CD14-positive monocyte (primary cell): Measurements from ENCODE around the gene SLIT3. TPM values are rescaled to one million over a fixed set of nuclear protein-coding genes. Genes with fewer than 3 reads are reported as not detected.

Experiments
- DNase-seq, 3 donors: peaks; one replicate each; pipeline ENCODE4 v3.0.0-alpha.2; 2011 to 2022
- H2AFZ ChIP-seq: 2 replicates; pipeline ENCODE4 v1.6.0; 2012; ENCODE audit warnings: mild to moderate bottlenecking, low read depth, low read length, inconsistent platforms; ENCODE audit not compliant: insufficient read depth, poor library complexity, severe bottlenecking
- H3K27ac ChIP-seq, 2 donors: 1 replicate in 1 of 2; 2 replicates in 1 of 2; pipeline ENCODE4 v1.5.1; 2012 to 2013; ENCODE audit warnings: low read length in 2 of 2, control low read depth in 1 of 2, inconsistent platforms in 1 of 2, low read depth in 1 of 2, mild to moderate bottlenecking in 1 of 2
- H3K27me3 ChIP-seq, 2 donors: one replicate each; pipeline versions ENCODE4 v1.6.0 to v1.6.1; 2011 to 2013; ENCODE audit warnings: low read length in 2 of 2; ENCODE audit not compliant: control insufficient read depth in 2 of 2, insufficient read depth in 2 of 2
- H3K36me3 ChIP-seq, 2 donors: replicated peaks in 1 of 2; 1 replicate in 1 of 2; 2 replicates in 1 of 2; pipeline versions ENCODE4 v1.5.1 to v1.6.1; 2012 to 2013; ENCODE audit warnings: low read length in 2 of 2, control low read depth in 1 of 2, inconsistent platforms in 1 of 2, mild to moderate bottlenecking in 1 of 2; ENCODE audit not compliant: insufficient read depth in 2 of 2, control insufficient read depth in 1 of 2
- H3K4me1 ChIP-seq, 2 donors: 1 replicate in 1 of 2; 2 replicates in 1 of 2; pipeline versions ENCODE4 v1.5.1 to v1.6.1; 2012 to 2013; ENCODE audit warnings: low read length in 2 of 2, control low read depth in 1 of 2, inconsistent platforms in 1 of 2, mild to moderate bottlenecking in 1 of 2, moderate library complexity in 1 of 2; ENCODE audit not compliant: insufficient read depth in 2 of 2, control insufficient read depth in 1 of 2
- H3K4me2 ChIP-seq: replicated peaks from 2 replicates; pipeline ENCODE3; 2012; ENCODE audit warnings: low read length, moderate library complexity, mild to moderate bottlenecking; ENCODE audit not compliant: poor library complexity, severe bottlenecking; ENCODE audit errors: extremely low read depth
- H3K4me3 ChIP-seq, 3 experiments: fragments of 200-600 bp in 1 of 3; sonication (generic) in 1 of 3; replicated peaks in 1 of 3; 1 replicate in 2 of 3; 2 replicates in 1 of 3; pipeline ENCODE4 v1.5.1; 2011 to 2013; ENCODE audit warnings: low read length in 3 of 3, mild to moderate bottlenecking in 3 of 3, control low read depth in 2 of 3, low read depth in 2 of 3, inconsistent platforms in 1 of 3, moderate library complexity in 1 of 3
- H3K79me2 ChIP-seq: 2 replicates; pipeline ENCODE4 v1.6.0; 2012; ENCODE audit warnings: mild to moderate bottlenecking, control low read depth, inconsistent platforms, low read length, moderate library complexity; ENCODE audit not compliant: insufficient read depth
- H3K9ac ChIP-seq: 2 replicates; pipeline ENCODE4 v1.6.0; 2017; ENCODE audit warnings: low read length, mild to moderate bottlenecking; ENCODE audit not compliant: insufficient read depth, poor library complexity, severe bottlenecking
- H3K9me3 ChIP-seq, 2 donors: replicated peaks in 1 of 2; 1 replicate in 1 of 2; 2 replicates in 1 of 2; pipeline versions ENCODE4 v1.5.1 to v1.6.1; 2012 to 2013; ENCODE audit warnings: low read length in 2 of 2, control low read depth in 1 of 2; ENCODE audit not compliant: control insufficient read depth in 1 of 2, insufficient read depth in 1 of 2
- H4K20me1 ChIP-seq: 2 replicates; pipeline ENCODE4 v1.6.0; 2012; ENCODE audit warnings: mild to moderate bottlenecking, low read length, control low read depth, moderate library complexity; ENCODE audit not compliant: insufficient read depth
- H3K27ac Mint-ChIP-seq, 7 donors: one replicate each; pipeline ENCODE4 v1.8.0; 2020; ENCODE audit warnings: mild to moderate bottlenecking in 7 of 7, mixed read lengths in 7 of 7, moderate library complexity in 6 of 7, inconsistent platforms in 2 of 7
- H3K27me3 Mint-ChIP-seq, 3 donors: one replicate each; pipeline ENCODE4 v1.8.0; 2021 to 2022; ENCODE audit warnings: low read depth in 3 of 3, mild to moderate bottlenecking in 3 of 3, mixed read lengths in 3 of 3, moderate library complexity in 3 of 3, inconsistent platforms in 1 of 3
- H3K36me3 Mint-ChIP-seq, 2 donors: one replicate each; pipeline ENCODE4 v1.8.0; 2020; ENCODE audit warnings: mixed read lengths in 2 of 2, inconsistent platforms in 1 of 2, mild to moderate bottlenecking in 1 of 2
- H3K4me1 Mint-ChIP-seq: one replicate; pipeline ENCODE4 v1.8.0; 2020; ENCODE audit warnings: mild to moderate bottlenecking, mixed read lengths
- H3K4me3 Mint-ChIP-seq, 2 donors: one replicate each; pipeline ENCODE4 v1.8.0; 2020; ENCODE audit warnings: mild to moderate bottlenecking in 2 of 2, mixed read lengths in 2 of 2, moderate library complexity in 1 of 2
- H3K9me3 Mint-ChIP-seq, 7 donors: one replicate each; pipeline ENCODE4 v1.8.0; 2020 to 2022; ENCODE audit warnings: mixed read lengths in 7 of 7, mild to moderate bottlenecking in 6 of 7, moderate library complexity in 6 of 7, inconsistent platforms in 2 of 7
- WGBS: methylation state at CpG from one replicate; pipeline ENCODE4 v1.1.5; 2013; ENCODE audit warnings: missing lambda C conversion rate; ENCODE audit not compliant: insufficient coverage; 5-methylcytosine and 5-hydroxymethylcytosine counted together
- intact Hi-C, 2 donors: fragments of 100-400 bp; cut with micrococcal nuclease; formaldehyde crosslinking; loops; one replicate each; pipeline versions ENCODE4 v1.15.0 to v1.15.1; 2023
- polyA plus RNA-seq, 3 donors: library from polyadenylated mRNA; depleted of rRNA in 1 of 3; unstranded in 2 of 3; stranded (reverse) in 1 of 3; fragments of 300-500 nt in 2 of 3; fragments of >200 nt in 1 of 3; fragmentation: Illumina TruSeq in 2 of 3; gene quantifications; 1 replicate in 2 of 3; 2 replicates in 1 of 3; pipeline ENCODE4 v1.2.3, GENCODE V29; 2012 to 2021
- TF ChIP-seq, protein P1 (sequence below): fragments of 200-600 bp; IDR thresholded peaks from one replicate; pipeline ENCODE4 v1.8.0; 2022; ENCODE audit warnings: antibody characterized with exemption, mild to moderate bottlenecking

Gene SLIT3
- polyA plus RNA-seq, 3 donors: not detected

DNA sequence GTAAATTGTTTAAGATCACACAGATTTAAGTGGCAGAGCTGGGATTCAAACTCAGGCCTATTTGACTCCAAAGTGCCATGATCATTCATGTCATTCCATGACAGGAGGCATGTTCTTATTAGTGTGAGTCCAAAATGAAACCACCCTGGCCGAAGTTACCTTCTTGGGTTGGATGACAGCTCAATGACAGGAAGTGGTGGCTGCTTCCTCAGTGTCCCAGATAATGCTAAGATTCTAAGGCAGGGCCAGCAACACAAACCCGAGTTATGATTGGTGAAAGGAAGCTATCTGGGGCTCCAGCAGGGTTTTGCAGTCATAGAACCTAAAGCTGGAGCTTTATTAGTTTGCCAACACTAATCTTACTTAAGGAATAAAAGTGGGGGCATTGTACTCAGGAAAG, 340.4 kb downstream of the SLIT3 start:
- peaks cover 0 to 2% (median 0%) of the 10 kb centered on the region in 7 donors for H3K9me3 Mint-ChIP-seq
- no peaks in the 10 kb centered on the region for H3K36me3 ChIP-seq
- H3K36me3 Mint-ChIP-seq: no peaks in the 10 kb centered on the region
- DNase-seq: no peak
- no peak overlapping the region for H3K27ac Mint-ChIP-seq
- TF ChIP-seq, protein P1, sequence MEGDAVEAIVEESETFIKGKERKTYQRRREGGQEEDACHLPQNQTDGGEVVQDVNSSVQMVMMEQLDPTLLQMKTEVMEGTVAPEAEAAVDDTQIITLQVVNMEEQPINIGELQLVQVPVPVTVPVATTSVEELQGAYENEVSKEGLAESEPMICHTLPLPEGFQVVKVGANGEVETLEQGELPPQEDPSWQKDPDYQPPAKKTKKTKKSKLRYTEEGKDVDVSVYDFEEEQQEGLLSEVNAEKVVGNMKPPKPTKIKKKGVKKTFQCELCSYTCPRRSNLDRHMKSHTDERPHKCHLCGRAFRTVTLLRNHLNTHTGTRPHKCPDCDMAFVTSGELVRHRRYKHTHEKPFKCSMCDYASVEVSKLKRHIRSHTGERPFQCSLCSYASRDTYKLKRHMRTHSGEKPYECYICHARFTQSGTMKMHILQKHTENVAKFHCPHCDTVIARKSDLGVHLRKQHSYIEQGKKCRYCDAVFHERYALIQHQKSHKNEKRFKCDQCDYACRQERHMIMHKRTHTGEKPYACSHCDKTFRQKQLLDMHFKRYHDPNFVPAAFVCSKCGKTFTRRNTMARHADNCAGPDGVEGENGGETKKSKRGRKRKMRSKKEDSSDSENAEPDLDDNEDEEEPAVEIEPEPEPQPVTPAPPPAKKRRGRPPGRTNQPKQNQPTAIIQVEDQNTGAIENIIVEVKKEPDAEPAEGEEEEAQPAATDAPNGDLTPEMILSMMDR: no peak
- intact Hi-C loops: no loop called here
- no peaks in the 10 kb centered on the region for H3K9me3 ChIP-seq
- no peaks in the 10 kb centered on the region for H3K27me3 ChIP-seq
- no peak overlapping the region for H3K4me3 Mint-ChIP-seq
- peaks cover 0 to 7% (median 0%) of the 10 kb centered on the region in 3 donors for H3K27me3 Mint-ChIP-seq
- no peak overlapping the region for H3K4me3 ChIP-seq
- H3K4me1 ChIP-seq: no peaks in the 10 kb centered on the region
- H2AFZ ChIP-seq: no peak overlapping the region
- H3K27ac ChIP-seq: no peak overlapping the region
- no peaks in the 10 kb centered on the region for H3K79me2 ChIP-seq
- no peaks in the 10 kb centered on the region for H4K20me1 ChIP-seq
- H3K4me1 Mint-ChIP-seq: no peaks in the 10 kb centered on the region
- no peak overlapping the region for H3K4me2 ChIP-seq
- WGBS: 0% methylated on average over 1 of the region's 2 CpGs
- H3K9ac ChIP-seq: no peak overlapping the region

DNA sequence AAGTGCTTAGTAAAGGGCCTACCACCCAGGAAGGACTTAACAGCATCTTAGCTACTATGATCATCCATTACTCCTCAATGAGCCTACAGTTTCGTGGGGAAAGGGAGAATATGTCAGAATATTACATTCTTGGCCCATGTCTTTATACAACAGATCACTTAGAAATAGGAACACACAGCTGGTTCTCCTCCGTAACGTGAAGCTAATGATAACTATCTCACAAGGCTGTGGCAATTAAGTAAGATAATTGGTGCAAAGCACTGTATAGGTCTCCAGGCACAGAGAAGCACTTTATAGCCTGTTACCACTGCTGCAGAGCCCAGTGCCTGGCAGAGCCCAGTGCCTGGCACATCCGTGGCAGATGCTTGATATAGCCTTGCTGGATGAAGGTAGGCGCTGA, 347.6 kb downstream of the SLIT3 start:
- Histone ChIP-seq H3K27me3 (no peaks in the 10 kb centered on the region), H3K4me1 (no peaks in the 10 kb centered on the region), H3K79me2 (no peaks in the 10 kb centered on the region), H3K9ac (no peak overlapping the region), H3K36me3 (no peaks in the 10 kb centered on the region), H3K4me2 (no peak overlapping the region), H4K20me1 (no peaks in the 10 kb centered on the region), H3K9me3 (no peaks in the 10 kb centered on the region), H2AFZ (no peak overlapping the region), H3K27ac (no peak overlapping the region), H3K4me3 (no peak overlapping the region)
- no peak overlapping the region for H3K27ac Mint-ChIP-seq
- TF ChIP-seq, protein P1: no peak
- peaks cover 0 to 2% (median 0%) of the 10 kb centered on the region in 7 donors for H3K9me3 Mint-ChIP-seq
- H3K4me3 Mint-ChIP-seq: no peak overlapping the region
- intact Hi-C loops: no loop called here
- DNase-seq: no peak
- no peaks in the 10 kb centered on the region for H3K27me3 Mint-ChIP-seq
- WGBS: no CpG with 5 or more reads among the region's 5 CpGs
- H3K4me1 Mint-ChIP-seq: no peaks in the 10 kb centered on the region
- no peaks in the 10 kb centered on the region for H3K36me3 Mint-ChIP-seq
